HG03103 (cell line): ENCODE measurements around the gene LRRC23.
"Not testable (repeated sequence)": the region's sequence is repeated elsewhere in the genome, so short reads cannot be mapped to it uniquely, and the experiment has no call there.

ENCODE experiments used
- ATAC-seq: cut with Tn5 transposase; IDR thresholded peaks from one replicate; pipeline ENCODE4 v1.9.1; 2021; ENCODE audit warnings: low read depth; ENCODE audit not compliant: unreplicated experiment

LRRC23 gene

GRCh38 chr12:6904280-6905276 is at the start of gene LRRC23:
TSS of gene LRRC23 (plus strand) at chr12:6904822. CDS start at chr12:6905634, 812 bp downstream.
- ATAC-seq = peak; percentile 89

- no peak for ATAC-seq
Measured at GRCh38 chr12:6855322-6855721, 49.3 kb upstream of the LRRC23 start.

GRCh38 chr12:6858799-6859198 is 45.8 kb upstream of the LRRC23 start:
- ATAC-seq = no peak

GRCh38 chr12:6860116-6860515 is 44.5 kb upstream of the LRRC23 start:
- no peak for ATAC-seq

GRCh38 chr12:6860942-6861341 is 43.7 kb upstream of the LRRC23 start:
- ATAC-seq = no peak

GRCh38 chr12:6861391-6861790 is 43.2 kb upstream of the LRRC23 start:
- no peak for ATAC-seq

- no peak for ATAC-seq
Measured at GRCh38 chr12:6863033-6863432, 41.6 kb upstream of the LRRC23 start.

- ATAC-seq = no peak
Measured at GRCh38 chr12:6863586-6864321, 40.9 kb upstream of the LRRC23 start.

- ATAC-seq = not testable (repeated sequence)
Measured at GRCh38 chr12:6865307-6865706, 39.3 kb upstream of the LRRC23 start.

- no peak for ATAC-seq
Measured at GRCh38 chr12:6866163-6866919, 38.3 kb upstream of the LRRC23 start.

- no peak for ATAC-seq
Measured at GRCh38 chr12:6866920-6867412, 37.7 kb upstream of the LRRC23 start.

GRCh38 chr12:6867413-6868210 is 37.0 kb upstream of the LRRC23 start, which contains the start of gene TPI1:
TSS of gene TPI1 (plus strand) at chr12:6867531. CDS start at chr12:6867567, 36 bp downstream.
- ATAC-seq = peak; percentile 39

- ATAC-seq = no peak
Measured at GRCh38 chr12:6868211-6869048, 36.2 kb upstream of the LRRC23 start.

GRCh38 chr12:6869049-6870021 is 35.3 kb upstream of the LRRC23 start:
- no peak for ATAC-seq

GRCh38 chr12:6870304-6870703 is 34.3 kb upstream of the LRRC23 start:
- ATAC-seq = not testable (repeated sequence)

- ATAC-seq = no peak
Measured at GRCh38 chr12:6871052-6871957, 33.3 kb upstream of the LRRC23 start.
